ENCODE results near the gene DMXL1. TPM values are rescaled to one million over a fixed set of nuclear protein-coding genes. Genes with fewer than 3 reads are reported as not detected.

Gene DMXL1
- polyA plus RNA-seq, 2 of the 4 experiments (the other 2 are of a cell fraction): 8.4 to 28.8 TPM

GRCh38 chr5:119276978-119277377 lies 206.1 kb downstream of the DMXL1 start:
- peaks cover 41% of the 10 kb centered on the region for H3K4me1 ChIP-seq
- no peak for ATAC-seq
- no peak overlapping the region for H3K4me2 ChIP-seq
- FAIRE-seq: no peak
- H3K27ac ChIP-seq: no peak overlapping the region
- TF ChIP-seq NPAS2 (CRISPR knock-in tag; IDR thresholded peaks at IDR 0.05; ENCODE audit: borderline replicate concordance) (no peak), JUNB (IDR thresholded peaks at IDR 0.05) (no peak), HDAC2 (IDR thresholded peaks at IDR 0.05) (no peak), HEYL (CRISPR knock-in tag; IDR thresholded peaks at IDR 0.05) (no peak), EHMT2 (IDR thresholded peaks at IDR 0.05; ENCODE audit: low read depth) (no peak), FOXS1 (CRISPR knock-in tag; IDR thresholded peaks at IDR 0.05) (no peak), RARB (CRISPR knock-in tag; IDR thresholded peaks at IDR 0.05) (no peak), REST (IDR thresholded peaks at IDR 0.05) (no peak), POLR2A (IDR thresholded peaks at IDR 0.05; ENCODE audit: low read length) (no peak), KDM5A (IDR thresholded peaks at IDR 0.05) (no peak), BCL3 (IDR thresholded peaks at IDR 0.05) (no peak), JUN (IDR thresholded peaks at IDR 0.05) (no peak), TFCP2L1 (CRISPR knock-in tag; IDR thresholded peaks at IDR 0.05) (no peak), TP53 (CRISPR knock-in tag; IDR thresholded peaks at IDR 0.05) (no peak), ESRRA (IDR thresholded peaks at IDR 0.05; ENCODE audit: borderline replicate concordance, low read length) (no peak), POLR2AphosphoS2 (conservative IDR thresholded peaks at IDR 0.05; ENCODE audit: low read length) (no peak), FOSL2 (IDR thresholded peaks at IDR 0.05) (no peak), FOSL2 (CRISPR knock-in tag; IDR thresholded peaks at IDR 0.05) (no peak)
- TF ChIP-seq, protein P1, sequence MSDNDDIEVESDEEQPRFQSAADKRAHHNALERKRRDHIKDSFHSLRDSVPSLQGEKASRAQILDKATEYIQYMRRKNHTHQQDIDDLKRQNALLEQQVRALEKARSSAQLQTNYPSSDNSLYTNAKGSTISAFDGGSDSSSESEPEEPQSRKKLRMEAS (IDR thresholded peaks at IDR 0.05): no peak
- TF ChIP-seq, protein P2, sequence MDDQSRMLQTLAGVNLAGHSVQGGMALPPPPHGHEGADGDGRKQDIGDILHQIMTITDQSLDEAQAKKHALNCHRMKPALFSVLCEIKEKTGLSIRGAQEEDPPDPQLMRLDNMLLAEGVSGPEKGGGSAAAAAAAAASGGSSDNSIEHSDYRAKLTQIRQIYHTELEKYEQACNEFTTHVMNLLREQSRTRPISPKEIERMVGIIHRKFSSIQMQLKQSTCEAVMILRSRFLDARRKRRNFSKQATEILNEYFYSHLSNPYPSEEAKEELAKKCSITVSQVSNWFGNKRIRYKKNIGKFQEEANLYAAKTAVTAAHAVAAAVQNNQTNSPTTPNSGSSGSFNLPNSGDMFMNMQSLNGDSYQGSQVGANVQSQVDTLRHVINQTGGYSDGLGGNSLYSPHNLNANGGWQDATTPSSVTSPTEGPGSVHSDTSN (IDR thresholded peaks at IDR 0.05): no peak
- no peak for DNase-seq (ENCODE audit: low read depth in 1 of 2, low spot score in 1 of 2)
- CTCF ChIA-PET: interaction anchor here (1.0 to 1.5 kb wide), 2 partner anchors 58 to 135 kb away, joined by 3 to 6 read pairs; no protein-coding TSS in a partner anchor
- no peak overlapping the region for H3K4me3 ChIP-seq
- 95% methylated on average over 5 of the region's 5 CpGs for WGBS (ENCODE audit: missing lambda C conversion rate)
- H3K9me3 ChIP-seq: no peaks in the 10 kb centered on the region
- POLR2A ChIA-PET: no interaction called here

- DNase-seq (ENCODE audit: low read depth in 1 of 2, low spot score in 1 of 2): no peak
- H3K27ac ChIP-seq: no peak overlapping the region
- CTCF ChIA-PET: no interaction called here
- no peak for ATAC-seq
- no peak for FAIRE-seq
- WGBS (ENCODE audit: missing lambda C conversion rate): 97% methylated on average over 1 of the region's 1 CpG
- peaks cover 20% of the 10 kb centered on the region for H3K4me1 ChIP-seq
- no peaks in the 10 kb centered on the region for H3K9me3 ChIP-seq
- POLR2A ChIA-PET: no interaction called here
- no peak overlapping the region for H3K4me2 ChIP-seq
- H3K4me3 ChIP-seq: no peak overlapping the region
- no peak for TF ChIP-seq RCOR1 (IDR thresholded peaks at IDR 0.05; ENCODE audit: low read depth, low read length)
- TF ChIP-seq, protein P1 (IDR thresholded peaks at IDR 0.05): no peak
- no peak for TF ChIP-seq RAD21 (conservative IDR thresholded peaks at IDR 0.05 in 1 of 2, IDR thresholded peaks at IDR 0.05 in 1 of 2)
- no peak for TF ChIP-seq CEBPB (IDR thresholded peaks at IDR 0.05)
- no peak for TF ChIP-seq RARB (CRISPR knock-in tag; IDR thresholded peaks at IDR 0.05)
- no peak for TF ChIP-seq TFCP2L1 (CRISPR knock-in tag; IDR thresholded peaks at IDR 0.05)
- no peak for TF ChIP-seq FOSL2 (IDR thresholded peaks at IDR 0.05)
- no peak for TF ChIP-seq FOSL2 (CRISPR knock-in tag; IDR thresholded peaks at IDR 0.05)
- TF ChIP-seq FOSB (CRISPR knock-in tag; IDR thresholded peaks at IDR 0.05): no peak
- no peak for TF ChIP-seq USF2 (IDR thresholded peaks at IDR 0.05)
- no peak for TF ChIP-seq NR3C1 (IDR thresholded peaks at IDR 0.05)
- TF ChIP-seq SMC3 (IDR thresholded peaks at IDR 0.05): no peak
- TF ChIP-seq PHF8 (IDR thresholded peaks at IDR 0.05; ENCODE audit: borderline replicate concordance, low read depth): no peak
- TF ChIP-seq CBX2 (IDR thresholded peaks at IDR 0.05; ENCODE audit: borderline replicate concordance, low read depth): no peak
- TF ChIP-seq ZNF302 (CRISPR knock-in tag; IDR thresholded peaks at IDR 0.05): no peak
- no peak for TF ChIP-seq ATOH8 (CRISPR knock-in tag; IDR thresholded peaks at IDR 0.05; ENCODE audit: low read depth)
- TF ChIP-seq KDM1A (IDR thresholded peaks at IDR 0.05; ENCODE audit: low read depth): no peak
- no peak for TF ChIP-seq EHF (CRISPR knock-in tag; IDR thresholded peaks at IDR 0.05)
- TF ChIP-seq HOXB5 (CRISPR knock-in tag; IDR thresholded peaks at IDR 0.05): no peak
These were observed 208.2 kb downstream of the DMXL1 start for GRCh38 chr5:119279093-119279492.

All from A549 (cell line).